OCI-LY1 (cell line): Measurements from ENCODE around the gene RASSF9.

Experiments used
- H2AFZ ChIP-seq: fragments of 200-600 bp; sonication (generic), shearing (Covaris generic); 2 replicates; pipeline ENCODE4 v1.6.0; 2014; ENCODE audit warnings: antibody characterized with exemption, mild to moderate bottlenecking, low read length
- H3F3A ChIP-seq: fragments of 200-600 bp; sonication (generic), shearing (Covaris generic); 2 replicates; pipeline ENCODE4 v1.6.0; 2014; ENCODE audit warnings: mild to moderate bottlenecking, antibody characterized with exemption, low read length, moderate library complexity; ENCODE audit not compliant: insufficient read depth
- H3K27ac ChIP-seq: fragments of 200-600 bp; sonication (generic); 2 replicates; pipeline ENCODE4 v1.5.1; 2014; ENCODE audit warnings: low read length, mixed run types, mild to moderate bottlenecking, low read depth; ENCODE audit not compliant: poor library complexity, severe bottlenecking
- H3K27me3 ChIP-seq: fragments of 200-600 bp; sonication (generic); 2 replicates; pipeline ENCODE4 v1.6.0; 2014; ENCODE audit warnings: antibody characterized with exemption, mild to moderate bottlenecking, low read length, moderate library complexity; ENCODE audit not compliant: insufficient read depth
- H3K36me3 ChIP-seq: fragments of 200-600 bp; sonication (generic); 2 replicates; pipeline ENCODE4 v1.6.1; 2014; ENCODE audit warnings: mild to moderate bottlenecking, antibody characterized with exemption, low read length, moderate library complexity, mixed read lengths; ENCODE audit not compliant: insufficient read depth
- H3K4me1 ChIP-seq: fragments of 200-600 bp; sonication (generic); 2 replicates; pipeline ENCODE4 v1.5.1; 2014; ENCODE audit warnings: mild to moderate bottlenecking, low read length, moderate library complexity; ENCODE audit not compliant: insufficient read depth, severe bottlenecking
- H3K4me2 ChIP-seq: fragments of 200-600 bp; sonication (generic), shearing (Covaris generic); 2 replicates; pipeline ENCODE4 v1.6.1; 2014; ENCODE audit warnings: low read length
- H3K4me3 ChIP-seq: fragments of 200-600 bp; sonication (generic); 2 replicates; pipeline ENCODE4 v1.5.1; 2014; ENCODE audit warnings: low read length, low read depth, mild to moderate bottlenecking, mixed read lengths; ENCODE audit not compliant: poor library complexity, severe bottlenecking
- H3K79me2 ChIP-seq: fragments of 200-600 bp; shearing (Covaris generic); 2 replicates; pipeline ENCODE4 v1.6.1; 2016; ENCODE audit warnings: mixed run types, low read length, mixed read lengths; ENCODE audit not compliant: insufficient read depth
- H3K9ac ChIP-seq: fragments of 200-600 bp; sonication (generic), shearing (Covaris generic); 2 replicates; pipeline ENCODE4 v1.6.1; 2014; ENCODE audit warnings: mild to moderate bottlenecking, low read length, mixed read lengths
- H3K9me2 ChIP-seq: fragments of 200-600 bp; sonication (generic), shearing (Covaris generic); 2 replicates; pipeline ENCODE4 v1.6.1; 2014; ENCODE audit warnings: low read depth, mild to moderate bottlenecking, low read length, mixed read lengths
- H3K9me3 ChIP-seq: fragments of 200-600 bp; shearing (Covaris generic); 2 replicates; pipeline ENCODE4 v1.6.1; 2014; ENCODE audit warnings: low read length, mixed read lengths
- H4K20me1 ChIP-seq: fragments of 200-600 bp; sonication (generic), shearing (Covaris generic); 2 replicates; pipeline ENCODE4 v1.6.0; 2016; ENCODE audit warnings: mild to moderate bottlenecking, low read length; ENCODE audit not compliant: insufficient read depth
- EZH2 ChIP-seq: fragments of 200-600 bp; sonication (generic), shearing (Covaris generic); IDR thresholded peaks from 2 replicates; pipeline ENCODE4 v1.8.0; 2017; ENCODE audit warnings: borderline replicate concordance, mixed run types, mild to moderate bottlenecking, antibody characterized with exemption, low read length, moderate library complexity, mixed read lengths
- TF ChIP-seq, protein P1 (sequence below): fragments of 200-600 bp; sonication (generic), shearing (Covaris generic); IDR thresholded peaks from 2 replicates; pipeline ENCODE4 v1.5.1; 2017; ENCODE audit warnings: mild to moderate bottlenecking, antibody characterized with exemption, low read length, moderate library complexity, mixed read lengths

RASSF9 gene

DNA sequence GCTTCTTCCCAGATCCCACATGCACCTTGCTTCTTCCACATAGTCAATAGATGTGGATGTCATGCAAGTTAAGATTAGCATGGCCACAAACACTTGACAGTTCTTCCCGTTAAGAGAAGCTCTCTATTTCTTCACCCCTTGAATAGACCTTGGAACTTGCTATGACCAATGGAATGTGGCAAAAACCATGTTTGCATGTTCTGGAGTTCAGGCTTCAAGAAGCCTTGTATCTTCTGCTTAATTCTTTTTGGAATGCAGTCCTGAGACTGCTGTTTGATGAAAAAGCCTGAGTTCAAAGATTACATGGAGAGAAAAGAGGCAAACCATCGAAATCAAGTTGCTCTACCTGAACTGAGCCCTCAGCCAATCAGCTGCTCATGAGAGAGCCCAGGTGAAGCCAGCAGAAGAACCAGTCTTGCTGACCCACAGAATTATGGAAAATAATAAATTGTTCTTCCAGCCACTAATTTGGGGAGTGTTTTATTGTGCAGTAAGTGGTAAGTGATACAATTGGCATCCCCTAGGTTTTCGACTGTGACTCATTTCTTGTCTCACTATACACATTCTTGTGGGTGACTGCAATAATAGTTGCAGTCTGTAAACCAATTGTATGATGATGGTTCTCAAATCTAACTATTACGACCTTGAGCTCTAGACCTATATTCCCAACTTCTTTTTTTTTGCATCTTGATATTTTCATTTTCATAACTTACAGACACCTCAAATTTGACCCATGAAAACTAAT is 12.6 kb downstream of the RASSF9 start:
- Histone ChIP-seq H3K4me3 (no peak overlapping the region), H2AFZ (no peak overlapping the region), H3K27me3 (no peaks in the 10 kb centered on the region), H3F3A (no peaks in the 10 kb centered on the region), H3K9ac (no peak overlapping the region), H3K4me2 (no peak overlapping the region), H3K9me2 (no peaks in the 10 kb centered on the region), H3K79me2 (no peaks in the 10 kb centered on the region), H3K4me1 (no peaks in the 10 kb centered on the region), H3K36me3 (no peaks in the 10 kb centered on the region), H4K20me1 (no peaks in the 10 kb centered on the region), H3K9me3 (no peaks in the 10 kb centered on the region), H3K27ac (no peak overlapping the region)
- TF ChIP-seq, protein P1, sequence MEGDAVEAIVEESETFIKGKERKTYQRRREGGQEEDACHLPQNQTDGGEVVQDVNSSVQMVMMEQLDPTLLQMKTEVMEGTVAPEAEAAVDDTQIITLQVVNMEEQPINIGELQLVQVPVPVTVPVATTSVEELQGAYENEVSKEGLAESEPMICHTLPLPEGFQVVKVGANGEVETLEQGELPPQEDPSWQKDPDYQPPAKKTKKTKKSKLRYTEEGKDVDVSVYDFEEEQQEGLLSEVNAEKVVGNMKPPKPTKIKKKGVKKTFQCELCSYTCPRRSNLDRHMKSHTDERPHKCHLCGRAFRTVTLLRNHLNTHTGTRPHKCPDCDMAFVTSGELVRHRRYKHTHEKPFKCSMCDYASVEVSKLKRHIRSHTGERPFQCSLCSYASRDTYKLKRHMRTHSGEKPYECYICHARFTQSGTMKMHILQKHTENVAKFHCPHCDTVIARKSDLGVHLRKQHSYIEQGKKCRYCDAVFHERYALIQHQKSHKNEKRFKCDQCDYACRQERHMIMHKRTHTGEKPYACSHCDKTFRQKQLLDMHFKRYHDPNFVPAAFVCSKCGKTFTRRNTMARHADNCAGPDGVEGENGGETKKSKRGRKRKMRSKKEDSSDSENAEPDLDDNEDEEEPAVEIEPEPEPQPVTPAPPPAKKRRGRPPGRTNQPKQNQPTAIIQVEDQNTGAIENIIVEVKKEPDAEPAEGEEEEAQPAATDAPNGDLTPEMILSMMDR = no peak
- TF ChIP-seq EZH2 = no peak

DNA sequence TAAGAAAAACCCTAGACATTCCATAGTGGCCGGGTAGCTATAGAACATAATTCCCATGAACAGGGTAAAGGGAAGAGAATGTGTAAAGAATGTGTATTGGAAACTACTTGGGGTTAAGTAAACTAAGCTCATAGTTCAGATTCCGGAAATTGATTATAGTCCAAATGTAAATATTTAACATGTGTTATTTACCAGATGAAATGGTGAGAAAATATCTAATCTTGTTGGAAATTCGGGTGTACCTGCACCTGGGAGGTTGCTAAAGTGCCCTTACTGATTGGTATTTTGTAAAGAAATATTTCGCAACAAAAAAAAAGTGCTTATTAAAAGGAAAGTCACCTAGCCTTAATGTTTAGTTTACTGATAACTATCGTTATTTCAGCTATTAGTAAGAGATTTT is 14.4 kb downstream of the RASSF9 start:
- Histone ChIP-seq H3K4me2 (no peak overlapping the region), H4K20me1 (no peaks in the 10 kb centered on the region), H3K9ac (no peak overlapping the region), H3F3A (no peaks in the 10 kb centered on the region), H3K9me3 (no peaks in the 10 kb centered on the region), H2AFZ (no peak overlapping the region), H3K36me3 (no peaks in the 10 kb centered on the region), H3K9me2 (no peaks in the 10 kb centered on the region), H3K79me2 (no peaks in the 10 kb centered on the region), H3K4me3 (no peak overlapping the region), H3K4me1 (no peaks in the 10 kb centered on the region), H3K27ac (no peak overlapping the region), H3K27me3 (no peaks in the 10 kb centered on the region)
- TF ChIP-seq EZH2 = no peak
- TF ChIP-seq, protein P1 = no peak

DNA sequence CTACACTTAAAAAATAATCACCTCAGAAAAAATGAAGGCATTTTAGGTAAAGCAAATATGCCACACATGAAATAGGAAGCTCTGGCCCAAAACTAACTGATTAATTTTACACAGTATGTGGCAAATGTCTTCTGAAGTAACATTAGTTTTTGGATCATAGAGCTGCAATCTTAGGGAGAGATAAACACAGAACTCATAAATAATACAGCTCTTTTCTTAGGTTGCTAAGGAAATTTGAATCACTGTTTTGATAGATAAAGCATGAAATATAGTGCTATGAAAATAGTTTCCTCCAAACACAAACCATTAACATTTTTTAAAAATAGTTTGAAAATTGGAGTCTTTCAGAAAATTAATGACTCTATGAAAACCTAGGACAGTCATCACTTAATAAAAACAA is 15.0 kb downstream of the RASSF9 start:
- H3K4me2 ChIP-seq = no peak overlapping the region
- no peak overlapping the region for H3K27ac ChIP-seq
- no peaks in the 10 kb centered on the region for H3K9me3 ChIP-seq
- H2AFZ ChIP-seq = no peak overlapping the region
- no peaks in the 10 kb centered on the region for H3K4me1 ChIP-seq
- no peak overlapping the region for H3K4me3 ChIP-seq
- H3K27me3 ChIP-seq = no peaks in the 10 kb centered on the region
- H3K36me3 ChIP-seq = no peaks in the 10 kb centered on the region
- H3K9ac ChIP-seq = no peak overlapping the region
- TF ChIP-seq, protein P1 = no peak
- no peak for TF ChIP-seq EZH2
- H3F3A ChIP-seq = no peaks in the 10 kb centered on the region
- H4K20me1 ChIP-seq = no peaks in the 10 kb centered on the region
- no peaks in the 10 kb centered on the region for H3K79me2 ChIP-seq
- H3K9me2 ChIP-seq = no peaks in the 10 kb centered on the region
